Skeletal muscle cell (primary cell): ENCODE measurements around the gene NUP210L.

Experiments used
- DNase-seq: peaks from one replicate; pipeline ENCODE4 v3.0.0-alpha.2; 2010; ENCODE audit warnings: low read depth
- H3K4me3 ChIP-seq: 2 replicates; pipeline ENCODE4 v1.5.1; 2011; ENCODE audit warnings: low read depth, mild to moderate bottlenecking, control low read depth, low read length, moderate library complexity

Gene NUP210L

GRCh38 chr1:153977250-153978240 lies 177.3 kb downstream of the NUP210L start, which contains the start of gene JTB:
Gene JTB (minus strand): TSS chr1:153977674. CDS start chr1:153977252, 422 bp downstream.
- peak within 1 kb of the TSS; percentile 98 for H3K4me3 ChIP-seq
- DNase-seq, result peak; percentile 31

- peak overlapping the region; percentile 98 for H3K4me3 ChIP-seq
- DNase-seq, result no peak
Measured at GRCh38 chr1:153976819-153977249, 178.0 kb downstream of the NUP210L start.

GRCh38 chr1:153973525-153973924 lies 181.3 kb downstream of the NUP210L start:
- no peak overlapping the region for H3K4me3 ChIP-seq
- no peak for DNase-seq

GRCh38 chr1:153973071-153973470 lies 181.8 kb downstream of the NUP210L start:
- no peak for DNase-seq
- H3K4me3 ChIP-seq, result no peak overlapping the region

GRCh38 chr1:153970346-153970745 lies 184.5 kb downstream of the NUP210L start:
- no peak overlapping the region for H3K4me3 ChIP-seq
- DNase-seq, result no peak

- H3K4me3 ChIP-seq, result peak overlapping the region; percentile 63
- no peak for DNase-seq
Measured at GRCh38 chr1:153968972-153969371, 185.9 kb downstream of the NUP210L start.

- no peak for DNase-seq
- H3K4me3 ChIP-seq, result peak overlapping the region; percentile 63
Measured at GRCh38 chr1:153968408-153968807, 186.5 kb downstream of the NUP210L start.

- DNase-seq, result no peak
- peak overlapping the region; percentile 63 for H3K4me3 ChIP-seq
Measured at GRCh38 chr1:153968000-153968363, 186.9 kb downstream of the NUP210L start.

GRCh38 chr1:153967107-153967999 lies 187.5 kb downstream of the NUP210L start, which contains the start of gene CREB3L4:
Gene CREB3L4 (plus strand): TSS chr1:153967902. CDS start chr1:153968526, 624 bp downstream.
- peak; percentile 97 for DNase-seq
- H3K4me3 ChIP-seq, result peak within 1 kb of the TSS; percentile 63

- no peak for DNase-seq
- peak overlapping the region; percentile 71 for H3K4me3 ChIP-seq
Measured at GRCh38 chr1:153963850-153964331, 191.0 kb downstream of the NUP210L start.

- DNase-seq, result peak; percentile 87
- peak within 1 kb of the TSS; percentile 71 for H3K4me3 ChIP-seq
Measured at GRCh38 chr1:153963030-153963849, 191.6 kb downstream of the NUP210L start, which contains the start of gene SLC39A1. Gene SLC39A1 (minus strand): TSS chr1:153963537. CDS start chr1:153962715, 822 bp downstream.

- H3K4me3 ChIP-seq, result peak overlapping the region; percentile 71
- DNase-seq, result no peak
Measured at GRCh38 chr1:153962088-153963029, 192.5 kb downstream of the NUP210L start.

- peak overlapping the region; percentile 71 for H3K4me3 ChIP-seq
- no peak for DNase-seq
Measured at GRCh38 chr1:153961421-153961820, 193.5 kb downstream of the NUP210L start.

- DNase-seq, result no peak
- no peak overlapping the region for H3K4me3 ChIP-seq
Measured at GRCh38 chr1:153960206-153960605, 194.7 kb downstream of the NUP210L start.

- DNase-seq, result no peak
- H3K4me3 ChIP-seq, result no peak overlapping the region
Measured at GRCh38 chr1:153959454-153959853, 195.4 kb downstream of the NUP210L start.

- DNase-seq, result no peak
- no peak overlapping the region for H3K4me3 ChIP-seq
Measured at GRCh38 chr1:153958961-153959260, 196.0 kb downstream of the NUP210L start.

GRCh38 chr1:153958111-153958960 lies 196.5 kb downstream of the NUP210L start, which contains the start of gene CRTC2:
Gene CRTC2 (minus strand): TSS chr1:153958612. CDS start chr1:153958497, 115 bp downstream.
- peak within 1 kb of the TSS; percentile 76 for H3K4me3 ChIP-seq
- DNase-seq, result peak; percentile 94
